ENCODE data around the gene IRF8. TPM values are rescaled to one million over a fixed set of nuclear protein-coding genes. Genes with fewer than 3 reads are reported as not detected.

Gene IRF8
- total RNA-seq, 2 experiments from 2014 or later = 230 to 234 TPM

- H3K27me3 Mint-ChIP-seq = no peaks in the 10 kb centered on the region
- no peak overlapping the region for H3K4me3 Mint-ChIP-seq
- peak overlapping the region; percentile 19 for H3K27ac Mint-ChIP-seq
- H3K36me3 Mint-ChIP-seq = peaks cover 68% of the 10 kb centered on the region
- no peaks in the 10 kb centered on the region for H3K9me3 Mint-ChIP-seq
- peaks cover 37% of the 10 kb centered on the region for H3K4me1 Mint-ChIP-seq
- DNase-seq = no peak
Observed at GRCh38 chr16:85911251-85911930, 12.4 kb downstream of the IRF8 start.

- no peaks in the 10 kb centered on the region for H3K9me3 Mint-ChIP-seq
- DNase-seq = no peak
- H3K27me3 Mint-ChIP-seq = no peaks in the 10 kb centered on the region
- H3K27ac Mint-ChIP-seq = peak overlapping the region; percentile 71
- no peak overlapping the region for H3K4me3 Mint-ChIP-seq
- H3K36me3 Mint-ChIP-seq = peaks cover 64% of the 10 kb centered on the region
- H3K4me1 Mint-ChIP-seq = peaks cover 33% of the 10 kb centered on the region
Observed at GRCh38 chr16:85912211-85912974, 13.4 kb downstream of the IRF8 start.

GRCh38 chr16:85913141-85913601 is 14.2 kb downstream of the IRF8 start:
- H3K9me3 Mint-ChIP-seq = no peaks in the 10 kb centered on the region
- peaks cover 37% of the 10 kb centered on the region for H3K4me1 Mint-ChIP-seq
- no peaks in the 10 kb centered on the region for H3K27me3 Mint-ChIP-seq
- no peak for DNase-seq
- peak overlapping the region; percentile 56 for H3K27ac Mint-ChIP-seq
- H3K4me3 Mint-ChIP-seq = no peak overlapping the region
- peaks cover 67% of the 10 kb centered on the region for H3K36me3 Mint-ChIP-seq

- no peaks in the 10 kb centered on the region for H3K9me3 Mint-ChIP-seq
- H3K27me3 Mint-ChIP-seq = no peaks in the 10 kb centered on the region
- H3K27ac Mint-ChIP-seq = peak overlapping the region; percentile 56
- H3K4me3 Mint-ChIP-seq = no peak overlapping the region
- peaks cover 32% of the 10 kb centered on the region for H3K4me1 Mint-ChIP-seq
- H3K36me3 Mint-ChIP-seq = peaks cover 65% of the 10 kb centered on the region
- no peak for DNase-seq
Observed at GRCh38 chr16:85913688-85914422, 14.9 kb downstream of the IRF8 start.

GRCh38 chr16:85914423-85914794 is 15.4 kb downstream of the IRF8 start:
- no peaks in the 10 kb centered on the region for H3K9me3 Mint-ChIP-seq
- peaks cover 28% of the 10 kb centered on the region for H3K4me1 Mint-ChIP-seq
- no peak for DNase-seq
- H3K27me3 Mint-ChIP-seq = no peaks in the 10 kb centered on the region
- peak overlapping the region; percentile 31 for H3K27ac Mint-ChIP-seq
- H3K4me3 Mint-ChIP-seq = no peak overlapping the region
- peaks cover 65% of the 10 kb centered on the region for H3K36me3 Mint-ChIP-seq

GRCh38 chr16:85915125-85915845 is 16.3 kb downstream of the IRF8 start:
- H3K27me3 Mint-ChIP-seq = no peaks in the 10 kb centered on the region
- H3K27ac Mint-ChIP-seq = peak overlapping the region; percentile 58
- H3K36me3 Mint-ChIP-seq = peaks cover 64% of the 10 kb centered on the region
- no peaks in the 10 kb centered on the region for H3K9me3 Mint-ChIP-seq
- H3K4me3 Mint-ChIP-seq = no peak overlapping the region
- H3K4me1 Mint-ChIP-seq = peaks cover 30% of the 10 kb centered on the region
- no peak for DNase-seq

GRCh38 chr16:85916141-85916890 is 17.4 kb downstream of the IRF8 start:
- Mint-ChIP-seq H3K9me3 (no peaks in the 10 kb centered on the region), H3K4me1 (peaks cover 27% of the 10 kb centered on the region), H3K4me3 (no peak overlapping the region), H3K27me3 (no peaks in the 10 kb centered on the region), H3K36me3 (peaks cover 67% of the 10 kb centered on the region), H3K27ac (peak overlapping the region; percentile 7)
- DNase-seq = no peak

- Mint-ChIP-seq H3K9me3 (no peaks in the 10 kb centered on the region), H3K27me3 (no peaks in the 10 kb centered on the region), H3K4me3 (no peak overlapping the region), H3K27ac (peak overlapping the region; percentile 7), H3K4me1 (peaks cover 29% of the 10 kb centered on the region), H3K36me3 (peaks cover 70% of the 10 kb centered on the region)
- no peak for DNase-seq
Observed at GRCh38 chr16:85917012-85917411, 18.1 kb downstream of the IRF8 start.

GRCh38 chr16:85917959-85918358 is 19.0 kb downstream of the IRF8 start:
- Mint-ChIP-seq H3K4me3 (no peak overlapping the region), H3K9me3 (no peaks in the 10 kb centered on the region), H3K27ac (peak overlapping the region; percentile 35), H3K36me3 (peaks cover 68% of the 10 kb centered on the region), H3K27me3 (no peaks in the 10 kb centered on the region), H3K4me1 (peaks cover 26% of the 10 kb centered on the region)
- DNase-seq = no peak

GRCh38 chr16:85918436-85918835 is 19.5 kb downstream of the IRF8 start:
- Mint-ChIP-seq H3K36me3 (peaks cover 65% of the 10 kb centered on the region), H3K9me3 (no peaks in the 10 kb centered on the region), H3K27ac (no peak overlapping the region), H3K27me3 (no peaks in the 10 kb centered on the region), H3K4me3 (no peak overlapping the region), H3K4me1 (peaks cover 24% of the 10 kb centered on the region)
- no peak for DNase-seq

- H3K36me3 Mint-ChIP-seq = peaks cover 63% of the 10 kb centered on the region
- peak overlapping the region; percentile 74 for H3K27ac Mint-ChIP-seq
- H3K9me3 Mint-ChIP-seq = no peaks in the 10 kb centered on the region
- no peak overlapping the region for H3K4me3 Mint-ChIP-seq
- no peak for DNase-seq
- peaks cover 32% of the 10 kb centered on the region for H3K4me1 Mint-ChIP-seq
- H3K27me3 Mint-ChIP-seq = no peaks in the 10 kb centered on the region
Observed at GRCh38 chr16:85919271-85920267, 20.6 kb downstream of the IRF8 start.

- H3K9me3 Mint-ChIP-seq = no peaks in the 10 kb centered on the region
- no peak for DNase-seq
- peaks cover 42% of the 10 kb centered on the region for H3K4me1 Mint-ChIP-seq
- no peaks in the 10 kb centered on the region for H3K27me3 Mint-ChIP-seq
- peaks cover 68% of the 10 kb centered on the region for H3K36me3 Mint-ChIP-seq
- no peak overlapping the region for H3K4me3 Mint-ChIP-seq
- no peak overlapping the region for H3K27ac Mint-ChIP-seq
Observed at GRCh38 chr16:85921026-85921425, 22.1 kb downstream of the IRF8 start.

Data from activated naive CD8-positive, alpha-beta T cell treated with anti-CD3 and anti-CD28 coated beads for 36 hours (primary cell).